Progenitor cell of endocrine pancreas (in vitro differentiated cells): ENCODE measurements around the gene MACROD2. TPM values are rescaled to one million over a fixed set of nuclear protein-coding genes. Genes with fewer than 3 reads are reported as not detected.

Experiments used
- DNase-seq: peaks from one replicate; pipeline ENCODE4 v3.0.0; 2021; ENCODE audit warnings: low spot score; ENCODE audit not compliant: unreplicated experiment
- H3K27ac Mint-ChIP-seq: 2 replicates; pipeline ENCODE4 v1.8.0; 2021; ENCODE audit warnings: mild to moderate bottlenecking, moderate library complexity, mixed read lengths
- H3K27me3 Mint-ChIP-seq: 2 replicates; pipeline ENCODE4 v1.8.0; 2021; ENCODE audit warnings: mixed read lengths
- H3K36me3 Mint-ChIP-seq: 2 replicates; pipeline ENCODE4 v1.8.0; 2022; ENCODE audit warnings: mixed read lengths; ENCODE audit not compliant: insufficient read depth
- H3K4me1 Mint-ChIP-seq: 2 replicates; pipeline ENCODE4 v1.8.0; 2021; ENCODE audit warnings: low read depth, mixed read lengths
- H3K4me3 Mint-ChIP-seq: 2 replicates; pipeline ENCODE4 v1.8.0; 2021; ENCODE audit warnings: low read depth, mild to moderate bottlenecking, moderate library complexity, mixed read lengths
- H3K9me3 Mint-ChIP-seq: 2 replicates; pipeline ENCODE4 v1.8.0; 2021; ENCODE audit warnings: low read depth, mixed read lengths
- total RNA-seq: library from RNA; stranded (reverse); gene quantifications from 2 replicates; pipeline ENCODE4 v1.2.1, GENCODE V29; 2021
- TF ChIP-seq, protein P1 (sequence below): fragments of 200-600 bp; sonication (generic); IDR thresholded peaks from one replicate; pipeline ENCODE4 v1.5.0; 2021; ENCODE audit warnings: antibody characterized with exemption, mild to moderate bottlenecking; ENCODE audit not compliant: unreplicated experiment

Gene MACROD2
- total RNA-seq, 1 donor from 2014 or later = 7.6 TPM

DNA sequence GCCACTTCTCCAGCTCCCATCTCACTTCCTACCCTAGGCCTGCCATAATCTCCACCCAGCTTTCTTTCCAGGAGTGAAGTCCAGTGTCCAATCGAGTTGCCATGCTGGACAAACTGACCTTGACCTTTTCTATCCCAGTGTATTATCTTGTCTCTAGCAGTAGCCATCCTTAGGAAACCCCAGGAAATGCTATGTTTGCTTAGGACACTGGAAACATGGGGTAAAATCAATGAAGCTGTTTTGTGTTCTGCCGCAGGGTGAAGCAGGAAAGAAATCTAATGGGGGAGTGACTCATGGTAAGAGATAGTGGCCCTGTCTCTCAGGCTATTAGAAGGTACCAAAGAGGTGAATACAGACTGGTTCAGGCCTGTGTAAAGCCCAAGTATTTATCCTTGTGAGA is 1452.2 kb downstream of the MACROD2 start:
- no peaks in the 10 kb centered on the region for H3K4me1 Mint-ChIP-seq
- no peak overlapping the region for H3K4me3 Mint-ChIP-seq
- H3K9me3 Mint-ChIP-seq = no peaks in the 10 kb centered on the region
- H3K36me3 Mint-ChIP-seq = no peaks in the 10 kb centered on the region
- H3K27me3 Mint-ChIP-seq = no peaks in the 10 kb centered on the region
- no peak overlapping the region for H3K27ac Mint-ChIP-seq
- DNase-seq = no peak
- TF ChIP-seq, protein P1, sequence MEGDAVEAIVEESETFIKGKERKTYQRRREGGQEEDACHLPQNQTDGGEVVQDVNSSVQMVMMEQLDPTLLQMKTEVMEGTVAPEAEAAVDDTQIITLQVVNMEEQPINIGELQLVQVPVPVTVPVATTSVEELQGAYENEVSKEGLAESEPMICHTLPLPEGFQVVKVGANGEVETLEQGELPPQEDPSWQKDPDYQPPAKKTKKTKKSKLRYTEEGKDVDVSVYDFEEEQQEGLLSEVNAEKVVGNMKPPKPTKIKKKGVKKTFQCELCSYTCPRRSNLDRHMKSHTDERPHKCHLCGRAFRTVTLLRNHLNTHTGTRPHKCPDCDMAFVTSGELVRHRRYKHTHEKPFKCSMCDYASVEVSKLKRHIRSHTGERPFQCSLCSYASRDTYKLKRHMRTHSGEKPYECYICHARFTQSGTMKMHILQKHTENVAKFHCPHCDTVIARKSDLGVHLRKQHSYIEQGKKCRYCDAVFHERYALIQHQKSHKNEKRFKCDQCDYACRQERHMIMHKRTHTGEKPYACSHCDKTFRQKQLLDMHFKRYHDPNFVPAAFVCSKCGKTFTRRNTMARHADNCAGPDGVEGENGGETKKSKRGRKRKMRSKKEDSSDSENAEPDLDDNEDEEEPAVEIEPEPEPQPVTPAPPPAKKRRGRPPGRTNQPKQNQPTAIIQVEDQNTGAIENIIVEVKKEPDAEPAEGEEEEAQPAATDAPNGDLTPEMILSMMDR = no peak

DNA sequence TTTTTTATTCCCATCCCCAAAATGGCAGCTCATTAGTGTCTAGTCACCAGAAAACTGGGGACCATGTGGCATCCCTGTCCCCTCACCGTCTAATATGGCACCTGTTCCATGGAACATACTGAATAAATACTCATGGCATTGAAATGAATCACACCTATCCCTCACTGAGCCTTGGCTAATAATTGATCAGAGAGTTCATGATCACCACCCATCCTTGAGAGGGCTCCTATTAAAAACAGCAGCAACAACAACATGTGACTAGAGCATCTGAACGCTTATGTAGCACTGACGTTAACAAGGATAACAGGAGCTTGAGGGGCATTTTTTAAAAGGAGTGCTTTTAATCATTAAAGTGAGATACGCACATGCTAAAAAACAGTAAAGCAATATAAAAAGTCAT is 1453.7 kb downstream of the MACROD2 start:
- Mint-ChIP-seq H3K4me1 (peaks cover under 1% of the 10 kb centered on the region), H3K36me3 (no peaks in the 10 kb centered on the region), H3K9me3 (no peaks in the 10 kb centered on the region), H3K27me3 (no peaks in the 10 kb centered on the region), H3K27ac (no peak overlapping the region), H3K4me3 (no peak overlapping the region)
- no peak for DNase-seq
- TF ChIP-seq, protein P1 = no peak

DNA sequence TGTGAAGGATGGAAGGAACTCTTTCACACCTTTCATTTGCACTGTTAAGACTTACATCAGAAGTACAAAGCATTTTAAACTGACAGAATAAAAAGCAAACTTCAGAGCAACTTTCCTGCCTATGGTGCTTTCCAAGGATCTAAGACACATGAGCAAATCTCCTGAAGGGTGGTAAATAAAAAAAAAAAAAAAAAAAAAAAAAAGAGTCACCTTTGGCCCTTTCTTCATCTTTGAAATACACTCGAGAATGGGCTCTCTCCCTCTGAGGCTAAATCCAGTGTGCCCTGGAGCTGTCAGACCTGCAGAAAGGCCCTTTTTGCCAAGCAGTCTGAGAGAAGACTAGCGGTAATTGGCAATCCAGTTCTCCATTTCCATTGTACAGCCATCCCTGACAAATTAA is 1455.9 kb downstream of the MACROD2 start:
- TF ChIP-seq, protein P1 = no peak
- Mint-ChIP-seq H3K27me3 (peaks cover 3% of the 10 kb centered on the region), H3K4me3 (no peak overlapping the region), H3K27ac (no peak overlapping the region), H3K4me1 (peaks cover 3% of the 10 kb centered on the region), H3K9me3 (no peaks in the 10 kb centered on the region), H3K36me3 (no peaks in the 10 kb centered on the region)
- no peak for DNase-seq

DNA sequence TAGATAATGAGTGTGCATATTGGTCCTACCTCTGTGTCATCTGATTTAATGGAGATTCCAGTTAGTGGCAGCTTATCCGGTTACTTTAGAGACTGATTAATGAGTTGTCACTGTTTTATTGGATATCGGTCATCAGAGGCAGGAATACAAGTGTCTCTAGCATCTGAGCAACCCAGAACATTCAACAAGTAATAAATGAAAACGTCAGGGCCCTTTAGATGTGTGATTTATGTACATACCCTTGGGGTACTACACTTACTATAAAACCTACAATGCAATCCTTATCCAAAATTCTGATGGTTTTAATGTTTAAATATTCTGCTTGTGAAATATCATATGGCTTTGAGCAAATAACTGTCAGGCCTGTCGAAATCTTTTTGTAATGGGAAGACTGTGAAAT is 1460.0 kb downstream of the MACROD2 start:
- Mint-ChIP-seq H3K4me1 (peaks cover 3% of the 10 kb centered on the region), H3K27ac (no peak overlapping the region), H3K9me3 (no peaks in the 10 kb centered on the region), H3K4me3 (no peak overlapping the region), H3K36me3 (no peaks in the 10 kb centered on the region), H3K27me3 (peaks cover 4% of the 10 kb centered on the region)
- TF ChIP-seq, protein P1 = no peak
- no peak for DNase-seq

DNA sequence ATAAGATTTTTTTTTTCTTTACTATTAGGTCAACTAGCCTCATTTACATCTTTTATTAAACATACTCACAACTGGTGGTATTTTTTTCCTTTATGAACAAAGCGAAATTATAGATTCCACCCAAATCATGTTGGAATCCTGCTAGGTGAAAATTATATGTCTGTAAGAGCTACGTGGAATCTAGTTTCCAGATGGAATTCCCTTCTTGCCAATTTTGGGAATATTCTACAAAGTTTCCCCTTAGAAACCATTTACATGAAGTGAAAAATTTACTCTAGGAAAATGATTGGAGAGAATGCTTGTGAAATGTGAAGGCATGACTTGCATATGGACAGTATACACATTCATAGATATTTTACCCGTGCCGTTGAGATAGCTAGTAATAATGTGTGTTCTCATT is 1466.6 kb downstream of the MACROD2 start:
- no peaks in the 10 kb centered on the region for H3K4me1 Mint-ChIP-seq
- no peak overlapping the region for H3K4me3 Mint-ChIP-seq
- peaks cover 4% of the 10 kb centered on the region for H3K9me3 Mint-ChIP-seq
- TF ChIP-seq, protein P1 = no peak
- DNase-seq = no peak
- H3K36me3 Mint-ChIP-seq = no peaks in the 10 kb centered on the region
- no peak overlapping the region for H3K27ac Mint-ChIP-seq
- no peaks in the 10 kb centered on the region for H3K27me3 Mint-ChIP-seq
